IMR-90 (cell line): ENCODE measurements around the gene TMEM63A. TPM values are rescaled to one million over a fixed set of nuclear protein-coding genes. Genes with fewer than 3 reads are reported as not detected.

Experiments used
- ATAC-seq: fragments of 200-7000 bp; cut with Tn5 transposase; 2 replicates; pipeline ENCODE4 v1.9.1; 2020; ENCODE audit warnings: low read depth, mild to moderate bottlenecking, moderate library complexity
- BruUV-seq: library from RNA; stranded (reverse); fragments of 400-500 nt; replicated peaks from 2 replicates; lab custom pipeline; 2021; lab: Mats Ljungman, UMichigan
- CTCF ChIA-PET: fragments of 300-600 bp; formaldehyde crosslinking; extraction: SDS; loops from one replicate; lab custom pipeline; 2021; ENCODE audit warnings: antibody characterized with exemption; lab: Yijun Ruan, JAX
- POLR2A ChIA-PET: fragments of 300-600 bp; sonication (Branson Sonifier 250); formaldehyde crosslinking; loops from one replicate; lab custom pipeline; 2022; ENCODE audit warnings: antibody characterized with exemption; ENCODE audit not compliant: unreplicated experiment; lab: Charles Lee
- DNase-seq: peaks from one replicate; pipeline ENCODE4 v3.0.0; 2013
- H2AFZ ChIP-seq: replicated peaks from 2 replicates; pipeline ENCODE3; 2013; ENCODE audit warnings: low read length, mild to moderate bottlenecking; ENCODE audit not compliant: poor library complexity
- H2AK5ac ChIP-seq: 2 replicates; pipeline ENCODE4 v1.6.1; 2013; ENCODE audit warnings: low read depth, low read length, inconsistent platforms
- H2AK9ac ChIP-seq: replicated peaks from 2 replicates; pipeline ENCODE3; 2013; ENCODE audit warnings: mild to moderate bottlenecking, low read depth, low read length, moderate library complexity; ENCODE audit not compliant: poor library complexity
- H2BK120ac ChIP-seq: 2 replicates; pipeline ENCODE4 v1.6.1; 2013; ENCODE audit warnings: low read depth, low read length, inconsistent platforms
- H2BK15ac ChIP-seq: 3 replicates; pipeline ENCODE4 v1.6.1; 2013; ENCODE audit warnings: low read depth, low read length, inconsistent platforms
- H2BK20ac ChIP-seq: 2 replicates; pipeline ENCODE4 v1.6.1; 2013; ENCODE audit warnings: low read depth, mild to moderate bottlenecking, inconsistent platforms, low read length, moderate library complexity
- H2BK5ac ChIP-seq: 2 replicates; pipeline ENCODE4 v1.6.1; 2013; ENCODE audit warnings: mild to moderate bottlenecking, low read depth, low read length, inconsistent platforms; ENCODE audit not compliant: poor library complexity, severe bottlenecking
- H3K14ac ChIP-seq: replicated peaks from 2 replicates; pipeline ENCODE4 v1.6.1; 2013; ENCODE audit warnings: low read depth, low read length, inconsistent platforms
- H3K18ac ChIP-seq: 2 replicates; pipeline ENCODE4 v1.6.1; 2013; ENCODE audit warnings: low read depth, low read length, control low read depth
- H3K23ac ChIP-seq: 2 replicates; pipeline ENCODE4 v1.6.1; 2013; ENCODE audit warnings: low read depth, low read length, inconsistent platforms
- H3K27ac ChIP-seq: 2 replicates; pipeline ENCODE4 v1.5.1; 2013; ENCODE audit warnings: mild to moderate bottlenecking, control low read depth, low read length; ENCODE audit not compliant: insufficient read depth
- H3K27me3 ChIP-seq: 2 replicates; pipeline ENCODE4 v1.6.1; 2013; ENCODE audit warnings: low read length; ENCODE audit not compliant: control insufficient read depth, insufficient read depth
- H3K36me3 ChIP-seq: 2 replicates; pipeline ENCODE4 v1.6.1; 2013; ENCODE audit warnings: low read length, mixed read lengths; ENCODE audit not compliant: control insufficient read depth, insufficient read depth
- H3K4ac ChIP-seq: 2 replicates; pipeline ENCODE4 v1.6.1; 2013; ENCODE audit warnings: low read depth, low read length, inconsistent platforms
- H3K4me1 ChIP-seq: 2 replicates; pipeline ENCODE4 v1.6.1; 2013; ENCODE audit warnings: low read length, mixed read lengths; ENCODE audit not compliant: control insufficient read depth, insufficient read depth
- H3K4me2 ChIP-seq: 2 replicates; pipeline ENCODE4 v1.6.1; 2013; ENCODE audit warnings: low read depth, mild to moderate bottlenecking, control low read depth, low read length, moderate library complexity
- H3K4me3 ChIP-seq: 2 replicates; pipeline ENCODE4 v1.5.1; 2013; ENCODE audit warnings: low read depth, mild to moderate bottlenecking, control low read depth, low read length, moderate library complexity; ENCODE audit not compliant: insufficient read depth
- H3K56ac ChIP-seq: 2 replicates; pipeline ENCODE4 v1.6.1; 2013; ENCODE audit warnings: low read length, inconsistent platforms; ENCODE audit not compliant: insufficient read depth; ENCODE audit errors: extremely low read depth
- H3K79me1 ChIP-seq, 2 experiments: 2 replicates each; pipeline ENCODE4 v1.6.1; 2013; ENCODE audit warnings: low read length in 2 of 2, inconsistent platforms in 1 of 2, low read depth in 1 of 2
- H3K9ac ChIP-seq: 2 replicates; pipeline ENCODE4 v1.6.1; 2013; ENCODE audit warnings: low read depth, low read length, control low read depth
- H3K9me1 ChIP-seq: 2 replicates; pipeline ENCODE4 v1.6.1; 2013; ENCODE audit warnings: low read length, inconsistent platforms; ENCODE audit not compliant: insufficient read depth
- H3K9me3 ChIP-seq: 2 replicates; pipeline ENCODE4 v1.6.1; 2013; ENCODE audit warnings: low read length; ENCODE audit not compliant: control insufficient read depth, insufficient read depth
- H4K20me1 ChIP-seq: 2 replicates; pipeline ENCODE4 v1.6.1; 2013; ENCODE audit warnings: low read length, inconsistent platforms; ENCODE audit not compliant: insufficient read depth
- H4K5ac ChIP-seq: 2 replicates; pipeline ENCODE4 v1.6.1; 2013; ENCODE audit warnings: mild to moderate bottlenecking, low read depth, low read length, control low read depth
- H4K8ac ChIP-seq, 2 experiments: 2 replicates each; pipeline ENCODE4 v1.6.1; 2013; ENCODE audit warnings: low read depth in 2 of 2, low read length in 2 of 2, control low read depth in 1 of 2, inconsistent platforms in 1 of 2
- H4K91ac ChIP-seq: 2 replicates; pipeline ENCODE4 v1.6.1; 2013; ENCODE audit warnings: low read depth, low read length, inconsistent platforms; ENCODE audit not compliant: insufficient read depth
- RCOR1 ChIP-seq: IDR thresholded peaks from 2 replicates; pipeline ENCODE4 v1.6.1; 2012; ENCODE audit warnings: mild to moderate bottlenecking, low read length, improper control_type of control experiment; ENCODE audit not compliant: insufficient replicate concordance
- WGBS, 2 experiments: methylation state at CpG; one replicate each; pipeline versions ENCODE4 v1.1.5 to v1.1.7; 2013; ENCODE audit warnings: missing lambda C conversion rate in 2 of 2; ENCODE audit not compliant: insufficient read length in 1 of 2; ENCODE audit errors: extremely low coverage in 2 of 2; 5-methylcytosine and 5-hydroxymethylcytosine counted together
- dilution Hi-C: fragments of 300-500 bp; cut with HindIII; formaldehyde crosslinking; loops from one replicate; pipeline ENCODE4 v1.14.3; 2018; ENCODE audit warnings: low sequenced_read_pairs; ENCODE audit not compliant: unreplicated experiment
- in situ Hi-C: fragments of 300-500 bp; cut with MboI; formaldehyde crosslinking; loops from 3 replicates; pipeline ENCODE4 v1.14.3; 2019; ENCODE audit warnings: low sequenced_read_pairs, inconsistent platforms, mixed read lengths
- intact Hi-C: fragments of 100-400 bp; cut with micrococcal nuclease; formaldehyde crosslinking; loops from 2 replicates; pipeline ENCODE4 v1.10.0; 2022
- polyA plus RNA-seq, 3 experiments: library from polyadenylated mRNA; depleted of rRNA; stranded (reverse); fragments of >200 nt; gene quantifications; 2 replicates each; pipeline ENCODE4 v1.2.3, GENCODE V29; 2012; ENCODE audit warnings: low replicate concordance in 1 of 3
- total RNA-seq: library from RNA; depleted of rRNA; stranded (reverse); fragments of >200 nt; gene quantifications from 2 replicates; pipeline ENCODE4 v1.2.3, GENCODE V29; 2012

TMEM63A gene
- total and polyA plus RNA-seq, 2 of the 4 experiments (the other 2 are of a cell fraction): 4.7 to 23.3 TPM

GRCh38 chr1:225896494-225896893 lies 14.3 kb upstream of the TMEM63A start:
- no peak overlapping the region for H2BK20ac ChIP-seq
- H3K27me3 ChIP-seq: no peaks in the 10 kb centered on the region
- dilution Hi-C loops (no loop called here), in situ Hi-C loops (no loop called here), intact Hi-C loops (no loop called here)
- H3K18ac ChIP-seq: no peak overlapping the region
- ATAC-seq (0 out of 2 replicates have a peak, but pooled peaks have one; percentile 11), DNase-seq (no peak)
- H3K56ac ChIP-seq: no peak overlapping the region
- H3K23ac ChIP-seq: no peak overlapping the region
- no peak overlapping the region for H4K5ac ChIP-seq
- no peak overlapping the region for H3K27ac ChIP-seq
- no peak for TF ChIP-seq RCOR1
- POLR2A ChIA-PET: no interaction called here
- no peak overlapping the region for H4K8ac ChIP-seq
- H4K20me1 ChIP-seq: no peaks in the 10 kb centered on the region
- H3K14ac ChIP-seq: no peak overlapping the region
- peaks cover 4% of the 10 kb centered on the region for H3K4me1 ChIP-seq
- no peak overlapping the region for H2AK5ac ChIP-seq
- no peaks in the 10 kb centered on the region for H3K36me3 ChIP-seq
- CTCF ChIA-PET: interaction anchor here (0.5 kb wide), 1 partner anchor 372 kb away, joined by 3 read pairs; no protein-coding TSS in a partner anchor
- no peak overlapping the region for H3K4me2 ChIP-seq
- no peak overlapping the region for H2BK120ac ChIP-seq
- BruUV-seq: no TSS peak
- H3K79me1 ChIP-seq: no peaks in the 10 kb centered on the region
- H3K9me3 ChIP-seq: no peaks in the 10 kb centered on the region
- H2AK9ac ChIP-seq: no peak overlapping the region
- H3K9ac ChIP-seq: no peak overlapping the region
- H2AFZ ChIP-seq: no peak overlapping the region
- H3K9me1 ChIP-seq: peaks cover 3% of the 10 kb centered on the region; the same call in 1 of the 2 replicates
- WGBS, 2 experiments: no CpG with 5 or more reads among the region's 5 CpGs
- no peak overlapping the region for H3K4me3 ChIP-seq
- H2BK15ac ChIP-seq: no peak overlapping the region
- no peak overlapping the region for H4K91ac ChIP-seq
- H2BK5ac ChIP-seq: no peak overlapping the region
- H3K4ac ChIP-seq: no peak overlapping the region
